ENCODE data around the gene SH3BP1. TPM values are rescaled to one million over a fixed set of nuclear protein-coding genes. Genes with fewer than 3 reads are reported as not detected.
"Not testable (repeated sequence)": the region's sequence is repeated elsewhere in the genome, so short reads cannot be mapped to it uniquely, and the experiment has no call there.

The SH3BP1 gene
- total RNA-seq, 6 donors from 2014 or later = 11.4 to 58.7 (median 31.1) TPM

- 46 to 61% methylated on average over 4 of the region's 4 CpGs for WGBS, 2 donors
Measured at GRCh38 chr22:37601203-37601539, 38.3 kb upstream of the SH3BP1 start.

GRCh38 chr22:37601540-37602442 is 37.7 kb upstream of the SH3BP1 start:
- ATAC-seq (ENCODE audit: low FRiP score in 2 of 2) = peak; percentile 73 to 96
- peak in 1 of 2 donors; percentile 85 for DNase-seq
- Histone ChIP-seq H3K27me3 (no peaks in the 10 kb centered on the region), H3K4me3 (no peak overlapping the region), H3K27ac (peak overlapping the region in 3 of 4 donors; percentile 20 to 60 (median 49)), H3K36me3 (no peaks in the 10 kb centered on the region), H3K9me3 (no peaks in the 10 kb centered on the region), H3K4me1 (peaks cover 6 to 19% (median 17%) of the 10 kb centered on the region in 4 donors)
- no peak for TF ChIP-seq CTCF (IDR thresholded peaks at IDR 0.05)
- peak in 1 of 4 donors; percentile 44 for TF ChIP-seq POLR2A (IDR thresholded peaks at IDR 0.05)
- TF ChIP-seq POLR2AphosphoS5 (IDR thresholded peaks at IDR 0.05) = no peak
- TF ChIP-seq EP300 (IDR thresholded peaks at IDR 0.05) = no peak
- WGBS, 2 donors = 50 to 55% methylated on average over 14 of the region's 14 CpGs

More at GRCh38 chr22:37601203-37601539, 38.3 kb upstream of the SH3BP1 start:
- no peak overlapping the region for H3K4me3 ChIP-seq
- no peak for ATAC-seq (ENCODE audit: low FRiP score in 2 of 2)
- peaks cover 5 to 13% (median 12%) of the 10 kb centered on the region in 4 donors for H3K4me1 ChIP-seq
- DNase-seq = no peak
- H3K27me3 ChIP-seq = no peaks in the 10 kb centered on the region
- H3K36me3 ChIP-seq = no peaks in the 10 kb centered on the region
- TF ChIP-seq POLR2A (IDR thresholded peaks at IDR 0.05) = no peak
- no peak for TF ChIP-seq POLR2AphosphoS5 (IDR thresholded peaks at IDR 0.05)
- TF ChIP-seq EP300 (IDR thresholded peaks at IDR 0.05) = no peak
- no peak for TF ChIP-seq CTCF (IDR thresholded peaks at IDR 0.05)
- H3K9me3 ChIP-seq = no peaks in the 10 kb centered on the region
- H3K27ac ChIP-seq = peak overlapping the region in 2 of 4 donors; percentile 17 to 41

GRCh38 chr22:37602546-37603277 is 36.8 kb upstream of the SH3BP1 start:
- 87 to 96% methylated on average over 5 of the region's 5 CpGs for WGBS, 2 donors
- ATAC-seq (ENCODE audit: low FRiP score in 2 of 2); H3K27ac ChIP-seq; H3K36me3 ChIP-seq; H3K4me3 ChIP-seq; H3K27me3 ChIP-seq; DNase-seq; H3K9me3 ChIP-seq: not testable (repeated sequence)
- H3K4me1 ChIP-seq = peaks cover 14 to 28% (median 26%) of the 10 kb centered on the region in 4 donors

- no peaks in the 10 kb centered on the region for H3K36me3 ChIP-seq
- no peak overlapping the region for H3K27ac ChIP-seq
- no peaks in the 10 kb centered on the region for H3K9me3 ChIP-seq
- H3K27me3 ChIP-seq = no peaks in the 10 kb centered on the region
- ATAC-seq (ENCODE audit: low FRiP score in 2 of 2) (no peak), DNase-seq (no peak)
- TF ChIP-seq POLR2A (IDR thresholded peaks at IDR 0.05) (no peak), EP300 (IDR thresholded peaks at IDR 0.05) (no peak), POLR2AphosphoS5 (IDR thresholded peaks at IDR 0.05) (no peak), CTCF (IDR thresholded peaks at IDR 0.05) (no peak)
- peaks cover 16 to 32% (median 28%) of the 10 kb centered on the region in 4 donors for H3K4me1 ChIP-seq
- H3K4me3 ChIP-seq = no peak overlapping the region
- WGBS, 2 donors = 84% methylated on average over 6 of the region's 6 CpGs
Measured at GRCh38 chr22:37604074-37604473, 35.4 kb upstream of the SH3BP1 start.

GRCh38 chr22:37604875-37605274 is 34.6 kb upstream of the SH3BP1 start:
- peak overlapping the region in 1 of 4 donors; percentile 20 for H3K27ac ChIP-seq
- H3K4me3 ChIP-seq = no peak overlapping the region
- WGBS, 2 donors = 62 to 65% methylated on average over 5 of the region's 5 CpGs
- DNase-seq = no peak
- peaks cover 18 to 37% (median 30%) of the 10 kb centered on the region in 4 donors for H3K4me1 ChIP-seq
- no peaks in the 10 kb centered on the region for H3K36me3 ChIP-seq
- TF ChIP-seq EP300 (IDR thresholded peaks at IDR 0.05) (no peak), POLR2AphosphoS5 (IDR thresholded peaks at IDR 0.05) (no peak), POLR2A (IDR thresholded peaks at IDR 0.05) (no peak), CTCF (IDR thresholded peaks at IDR 0.05) (no peak)
- H3K9me3 ChIP-seq = no peaks in the 10 kb centered on the region
- ATAC-seq (ENCODE audit: low FRiP score in 2 of 2) = no peak
- no peaks in the 10 kb centered on the region for H3K27me3 ChIP-seq

All from upper lobe of left lung (tissue), 6 donors.